SK-N-SH (cell line): Measurements from ENCODE around the gene MPDU1. TPM values are rescaled to one million over a fixed set of nuclear protein-coding genes. Genes with fewer than 3 reads are reported as not detected.

Experiments
- CTCF ChIA-PET: fragments of 300-600, 350-600 bp; formaldehyde crosslinking; extraction: SDS; loops from one replicate; lab custom pipeline; 2021; lab: Yijun Ruan, JAX
- POLR2A ChIA-PET: fragments of 350-600 bp; sonication (Branson Sonifier 250); formaldehyde crosslinking; extraction: SDS; loops from one replicate; lab custom pipeline; 2020; ENCODE audit warnings: antibody characterized with exemption, inconsistent platforms; lab: Yijun Ruan, JAX
- DNase-seq: peaks from one replicate; pipeline ENCODE4 v3.0.0; 2012
- H2AFZ ChIP-seq: fragments of 200-600 bp; sonication (generic); 2 replicates; pipeline ENCODE4 v1.8.1; 2016; ENCODE audit warnings: antibody characterized with exemption, mild to moderate bottlenecking, low read depth
- H3F3A ChIP-seq: fragments of 200-600 bp; sonication (generic); replicated peaks from 2 replicates; pipeline ENCODE3; 2016; ENCODE audit warnings: antibody characterized with exemption, mild to moderate bottlenecking; ENCODE audit not compliant: insufficient read depth
- H3K27ac ChIP-seq, 2 experiments: fragments of 200-500 bp in 1 of 2; fragments of 200-600 bp in 1 of 2; sonication (Bioruptor generic) in 1 of 2; sonication (generic), shearing (Covaris generic) in 1 of 2; 2 replicates each; pipeline versions ENCODE4 v1.5.1 to v1.6.1; 2014 to 2016; ENCODE audit warnings: low read depth in 2 of 2, inconsistent platforms in 1 of 2, low read length in 1 of 2, mild to moderate bottlenecking in 1 of 2, mixed read lengths in 1 of 2
- H3K27me3 ChIP-seq: fragments of 200-600 bp; sonication (generic), shearing (Covaris generic); 2 replicates; pipeline ENCODE4 v1.6.1; 2016; ENCODE audit warnings: mixed run types; ENCODE audit not compliant: insufficient read depth
- H3K36me3 ChIP-seq, 2 experiments: fragments of 200-500 bp in 1 of 2; fragments of 200-600 bp in 1 of 2; sonication (Bioruptor generic) in 1 of 2; sonication (generic) in 1 of 2; replicated peaks in 1 of 2; 2 replicates each; pipeline versions ENCODE3 to v1.5.1; 2014 to 2016; ENCODE audit warnings: low read length in 1 of 2, mild to moderate bottlenecking in 1 of 2; ENCODE audit not compliant: insufficient read depth in 2 of 2, control insufficient read depth in 1 of 2
- H3K4me1 ChIP-seq, 2 experiments: fragments of 200-500 bp in 1 of 2; fragments of 200-600 bp in 1 of 2; sonication (Bioruptor generic) in 1 of 2; sonication (generic), shearing (Covaris generic) in 1 of 2; 2 replicates each; pipeline versions ENCODE4 v1.5.1 to v1.6.1; 2014 to 2016; ENCODE audit warnings: low read depth in 1 of 2, low read length in 1 of 2, mixed run types in 1 of 2; ENCODE audit not compliant: insufficient read depth in 2 of 2, control insufficient read depth in 1 of 2
- H3K4me2 ChIP-seq: fragments of 200-600 bp; sonication (generic), shearing (Covaris generic); 2 replicates; pipeline ENCODE4 v1.6.1; 2017; ENCODE audit warnings: mixed run types
- H3K4me3 ChIP-seq, 2 experiments: fragments of 200-500 bp in 1 of 2; fragments of 200-600 bp in 1 of 2; sonication (Bioruptor generic) in 1 of 2; sonication (generic), shearing (Covaris generic) in 1 of 2; 2 replicates each; pipeline versions ENCODE4 v1.5.1 to v1.8.1; 2014 to 2016; ENCODE audit warnings: low read depth in 2 of 2, inconsistent platforms in 1 of 2, low read length in 1 of 2, mild to moderate bottlenecking in 1 of 2, mixed read lengths in 1 of 2, moderate library complexity in 1 of 2
- H3K79me2 ChIP-seq: fragments of 200-600 bp; sonication (generic); 2 replicates; pipeline ENCODE4 v1.8.1; 2017; ENCODE audit warnings: mild to moderate bottlenecking; ENCODE audit not compliant: insufficient read depth
- H3K9ac ChIP-seq: fragments of 200-600 bp; sonication (generic); 2 replicates; pipeline ENCODE4 v1.6.1; 2017; ENCODE audit warnings: mixed run types
- H3K9me2 ChIP-seq: fragments of 200-600 bp; sonication (generic); 2 replicates; pipeline ENCODE4 v1.6.1; 2017; ENCODE audit warnings: mixed run types
- H3K9me3 ChIP-seq: fragments of 200-600 bp; sonication (generic); 2 replicates; pipeline ENCODE4 v1.6.1; 2017; ENCODE audit warnings: mixed run types, mild to moderate bottlenecking, moderate library complexity
- H4K20me1 ChIP-seq: fragments of 200-600 bp; sonication (generic); 2 replicates; pipeline ENCODE4 v1.6.1; 2017; ENCODE audit warnings: mild to moderate bottlenecking, mixed run types; ENCODE audit not compliant: insufficient read depth
- CTCF ChIP-seq: fragments of 200-600 bp; sonication (generic); IDR thresholded peaks from 2 replicates; pipeline ENCODE4 v1.6.1; 2017; ENCODE audit warnings: antibody characterized with exemption, mild to moderate bottlenecking, moderate library complexity
- EZH2phosphoT487 ChIP-seq: fragments of 200-600 bp; sonication (generic); IDR thresholded peaks from 2 replicates; pipeline ENCODE4 v1.6.1; 2017; ENCODE audit warnings: low read depth, mixed run types, mild to moderate bottlenecking, antibody characterized with exemption, moderate library complexity, borderline replicate concordance
- RCOR1 ChIP-seq: fragments of 150-350 bp; IDR thresholded peaks from 2 replicates; pipeline ENCODE4 v1.6.1; 2017; ENCODE audit warnings: antibody characterized with exemption, low read length
- SMC3 ChIP-seq: IDR thresholded peaks from 2 replicates; pipeline ENCODE4 v1.6.1; 2012; ENCODE audit warnings: low read depth, low read length, improper control_type of control experiment
- WGBS: methylation state at CpG from one replicate; pipeline ENCODE4 v1.1.6; 2017; ENCODE audit warnings: low lambda C conversion rate; 5-methylcytosine and 5-hydroxymethylcytosine counted together
- polyA plus RNA-seq, 3 experiments: library from polyadenylated mRNA; depleted of rRNA; stranded (reverse); fragments of >200 nt; gene quantifications; 2 replicates each; pipeline ENCODE4 v1.2.3, GENCODE V29; 2012

Gene MPDU1
- polyA plus RNA-seq, 1 of the 3 experiments (the other 2 are of a cell fraction) = 126 TPM

- POLR2A ChIA-PET = interaction anchor here (1.1 to 2.7 kb wide), 4 partner anchors 10 to 120 kb away, joined by 3 to 7 read pairs (median 6); partner anchors contain the start of genes FGF11, MPDU1 and TNFSF12
- Histone ChIP-seq H3K9me3 (no peaks in the 10 kb centered on the region), H3K36me3 (peaks cover 7 to 11% of the 10 kb centered on the region in 2 experiments), H3F3A (peaks cover 8% of the 10 kb centered on the region), H3K27ac (no peak overlapping the region; a peak in 1 of 4 replicates), H3K9me2 (no peaks in the 10 kb centered on the region), H3K4me2 (no peak overlapping the region), H2AFZ (no peak overlapping the region), H3K27me3 (no peaks in the 10 kb centered on the region), H3K4me1 (peaks cover 17 to 54% of the 10 kb centered on the region in 2 experiments), H4K20me1 (no peaks in the 10 kb centered on the region), H3K4me3 (no peak overlapping the region), H3K79me2 (peaks cover 28% of the 10 kb centered on the region), H3K9ac (no peak overlapping the region)
- CTCF ChIA-PET = interaction anchor here (1.0 to 10.7 kb wide), 37 partner anchors 10 to 514 kb away, joined by 3 to 236 read pairs (median 7); partner anchors contain the start of genes GABARAP, KCTD11, MPDU1 and POLR2A
- TF ChIP-seq RCOR1 (no peak), SMC3 (no peak)
- WGBS = 88% methylated on average over 17 of the region's 18 CpGs
- DNase-seq = no peak
These were observed 24.1 kb upstream of the MPDU1 start for GRCh38 chr17:7559320-7560171.

GRCh38 chr17:7560172-7561027 is 23.3 kb upstream of the MPDU1 start:
- Histone ChIP-seq H3K27me3 (no peaks in the 10 kb centered on the region), H3K4me3 (peak overlapping the region; percentile 88 to 90; a peak in 3 of 4 replicates), H3K9ac (no peak overlapping the region), H3K9me3 (no peaks in the 10 kb centered on the region), H3K9me2 (no peaks in the 10 kb centered on the region), H3K4me2 (peak overlapping the region; percentile 92), H4K20me1 (no peaks in the 10 kb centered on the region), H3F3A (peaks cover 8% of the 10 kb centered on the region)
- DNase-seq = peak; percentile 67
- 41% methylated on average over 22 of the region's 22 CpGs for WGBS
- ChIA-PET POLR2A (interaction anchor here (0.9 to 2.7 kb wide), 5 partner anchors 11 to 205 kb away, joined by 3 to 7 read pairs (median 5); partner anchors contain the start of genes FGF11, MPDU1 and TNFSF12), CTCF (interaction anchor here (0.6 to 10.7 kb wide), 74 partner anchors 11 to 515 kb away, joined by 3 to 236 read pairs (median 5); partner anchors contain the start of genes ACAP1, CTDNEP1, GABARAP and KCTD11)
- TF ChIP-seq CTCF (peak; percentile 33; the same call in 1 of the 2 replicates), SMC3 (no peak), EZH2phosphoT487 (no peak)
- TF ChIP-seq, all 33 proteins: peak for 1
- Histone ChIP-seq H3K36me3 (peaks cover 16 to 20% of the 10 kb centered on the region in 2 experiments), H3K79me2 (peaks cover 37% of the 10 kb centered on the region), H3K27ac (peak overlapping the region; percentile 49 to 88), H2AFZ (peak overlapping the region; percentile 85), H3K4me1 (peaks cover 17 to 54% of the 10 kb centered on the region in 2 experiments)
